Measurements from ENCODE around the gene BIRC5.

Gene BIRC5

GRCh38 chr17:78271419-78272170 lies 57.5 kb downstream of the BIRC5 start:
- H3K4me1 ChIP-seq (ENCODE audit: control insufficient read depth, insufficient read depth, low read length): peaks cover 12% of the 10 kb centered on the region
- no peak overlapping the region for H3K9ac ChIP-seq (ENCODE audit: low read length)
- no peaks in the 10 kb centered on the region for H3K36me3 ChIP-seq (ENCODE audit: control insufficient read depth, insufficient read depth, low read length)
- peaks cover 39% of the 10 kb centered on the region for H3K27me3 ChIP-seq (ENCODE audit: control insufficient read depth, insufficient read depth, low read length)
- H3K9me3 ChIP-seq (ENCODE audit: control insufficient read depth, low read length): no peaks in the 10 kb centered on the region
- H3K4me3 ChIP-seq (ENCODE audit: low read length): no peak overlapping the region

- Histone ChIP-seq H3K27me3 (ENCODE audit: control insufficient read depth, insufficient read depth, low read length) (peaks cover 39% of the 10 kb centered on the region), H3K4me3 (ENCODE audit: low read length) (no peak overlapping the region), H3K4me1 (ENCODE audit: control insufficient read depth, insufficient read depth, low read length) (peaks cover 11% of the 10 kb centered on the region), H3K9ac (ENCODE audit: low read length) (peak overlapping the region; percentile 18), H3K36me3 (ENCODE audit: control insufficient read depth, insufficient read depth, low read length) (no peaks in the 10 kb centered on the region), H3K9me3 (ENCODE audit: control insufficient read depth, low read length) (no peaks in the 10 kb centered on the region)
Observed at GRCh38 chr17:78272181-78272913, 58.3 kb downstream of the BIRC5 start.

- no peaks in the 10 kb centered on the region for H3K36me3 ChIP-seq (ENCODE audit: control insufficient read depth, insufficient read depth, low read length)
- no peak overlapping the region for H3K4me3 ChIP-seq (ENCODE audit: low read length)
Observed at GRCh38 chr17:78272914-78273258, 58.8 kb downstream of the BIRC5 start.

GRCh38 chr17:78273813-78274212 lies 59.8 kb downstream of the BIRC5 start:
- Histone ChIP-seq H3K4me3 (ENCODE audit: low read length) (no peak overlapping the region), H3K27me3 (ENCODE audit: control insufficient read depth, insufficient read depth, low read length) (peaks cover 34% of the 10 kb centered on the region), H3K36me3 (ENCODE audit: control insufficient read depth, insufficient read depth, low read length) (no peaks in the 10 kb centered on the region), H3K9ac (ENCODE audit: low read length) (no peak overlapping the region), H3K4me1 (ENCODE audit: control insufficient read depth, insufficient read depth, low read length) (peaks cover 11% of the 10 kb centered on the region), H3K9me3 (ENCODE audit: control insufficient read depth, low read length) (no peaks in the 10 kb centered on the region)

More at GRCh38 chr17:78272914-78273258, 58.8 kb downstream of the BIRC5 start:
- peaks cover 11% of the 10 kb centered on the region for H3K4me1 ChIP-seq (ENCODE audit: control insufficient read depth, insufficient read depth, low read length)
- peaks cover 39% of the 10 kb centered on the region for H3K27me3 ChIP-seq (ENCODE audit: control insufficient read depth, insufficient read depth, low read length)
- H3K9ac ChIP-seq (ENCODE audit: low read length): peak overlapping the region; percentile 18
- H3K9me3 ChIP-seq (ENCODE audit: control insufficient read depth, low read length): no peaks in the 10 kb centered on the region

Data from mucosa of stomach (tissue), 1 donor.